GM21529 (cell line): ENCODE data around the gene GADD45GIP1.
"Not testable (repeated sequence)": the region's sequence is repeated elsewhere in the genome, so short reads cannot be mapped to it uniquely, and the experiment has no call there.

Experiments used
- ATAC-seq: cut with Tn5 transposase; IDR thresholded peaks from one replicate; pipeline ENCODE4 v1.9.1; 2021; ENCODE audit not compliant: unreplicated experiment

The GADD45GIP1 gene

GRCh38 chr19:12990431-12990830 is 33.4 kb upstream of the GADD45GIP1 start:
- no peak for ATAC-seq

GRCh38 chr19:12987781-12988180 is 30.8 kb upstream of the GADD45GIP1 start:
- ATAC-seq, result no peak

GRCh38 chr19:12987190-12987589 is 30.2 kb upstream of the GADD45GIP1 start:
- no peak for ATAC-seq

- ATAC-seq, result no peak
These were observed 29.7 kb upstream of the GADD45GIP1 start for GRCh38 chr19:12986726-12987125.

- no peak for ATAC-seq
These were observed 28.2 kb upstream of the GADD45GIP1 start for GRCh38 chr19:12985049-12985776.

GRCh38 chr19:12984683-12985048 is 27.6 kb upstream of the GADD45GIP1 start:
- ATAC-seq, result no peak

- ATAC-seq, result no peak
These were observed 27.2 kb upstream of the GADD45GIP1 start for GRCh38 chr19:12984143-12984627.

- no peak for ATAC-seq
These were observed 26.6 kb upstream of the GADD45GIP1 start for GRCh38 chr19:12983542-12984142.

- ATAC-seq, result no peak
These were observed 26.1 kb upstream of the GADD45GIP1 start for GRCh38 chr19:12983091-12983490.

- ATAC-seq, result no peak
These were observed 25.6 kb upstream of the GADD45GIP1 start for GRCh38 chr19:12982648-12983047.

- ATAC-seq, result no peak
These were observed 23.0 kb upstream of the GADD45GIP1 start for GRCh38 chr19:12979974-12980373.

GRCh38 chr19:12976109-12976508 is 19.1 kb upstream of the GADD45GIP1 start:
- ATAC-seq, result not testable (repeated sequence)

- ATAC-seq, result no peak
These were observed 18.3 kb upstream of the GADD45GIP1 start for GRCh38 chr19:12975221-12975741.

GRCh38 chr19:12974301-12975220 is 17.5 kb upstream of the GADD45GIP1 start:
- ATAC-seq, result no peak

GRCh38 chr19:12973236-12973635 is 16.2 kb upstream of the GADD45GIP1 start:
- ATAC-seq, result no peak

GRCh38 chr19:12970070-12970820 is 13.2 kb upstream of the GADD45GIP1 start:
- no peak for ATAC-seq

- no peak for ATAC-seq
These were observed 12.4 kb upstream of the GADD45GIP1 start, which contains the start of gene DAND5 for GRCh38 chr19:12969292-12969988. Gene DAND5, plus strand, starts transcription at chr19:12969576. Its CDS starts 85 bp downstream, at chr19:12969661.

GRCh38 chr19:12967907-12968306 is 10.9 kb upstream of the GADD45GIP1 start:
- no peak for ATAC-seq

GRCh38 chr19:12965812-12966135 is 8.8 kb upstream of the GADD45GIP1 start:
- ATAC-seq, result no peak
